H1 (cell line): ENCODE results near the gene TUBGCP2. TPM values are rescaled to one million over a fixed set of nuclear protein-coding genes. Genes with fewer than 3 reads are reported as not detected.

Experiments
- CTCF ChIA-PET: fragments of 300-600 bp; sonication (Branson Sonifier 250); formaldehyde crosslinking; loops from one replicate; lab custom pipeline; 2021; ENCODE audit not compliant: partially characterized antibody; lab: Charles Lee
- POLR2A ChIA-PET: fragments of 300-600 bp; sonication (Branson Sonifier 250); formaldehyde crosslinking; loops from one replicate; lab custom pipeline; 2021; ENCODE audit warnings: inconsistent platforms; ENCODE audit not compliant: partially characterized antibody; lab: Charles Lee
- DNase-seq, 2 experiments: peaks; one replicate each; pipeline versions ENCODE4 v3.0.0 to v3.0.0-alpha.2; 2010 to 2022; ENCODE audit warnings: low spot score in 2 of 2, low read depth in 1 of 2, mixed read lengths in 1 of 2
- FAIRE-seq: peaks from 2 replicates; lab custom pipeline; 2011; peaks lifted over from hg19 to GRCh38; lab: Jason Lieb, UNC
- H2AFZ ChIP-seq: 2 replicates; pipeline ENCODE4 v1.8.1; 2012; ENCODE audit warnings: low read length, inconsistent platforms
- H2AK5ac ChIP-seq: 2 replicates; pipeline ENCODE4 v1.6.1; 2013; ENCODE audit warnings: low read depth, low read length
- H2BK120ac ChIP-seq: replicated peaks from 2 replicates; pipeline ENCODE3; 2013; ENCODE audit warnings: low read depth, low read length, inconsistent platforms
- H2BK12ac ChIP-seq: 2 replicates; pipeline ENCODE4 v1.6.1; 2013; ENCODE audit warnings: low read depth, low read length
- H2BK15ac ChIP-seq: 2 replicates; pipeline ENCODE4 v1.6.1; 2013; ENCODE audit warnings: low read length
- H2BK20ac ChIP-seq: 2 replicates; pipeline ENCODE4 v1.6.1; 2013; ENCODE audit warnings: low read length
- H2BK5ac ChIP-seq: 2 replicates; pipeline ENCODE4 v1.6.1; 2013; ENCODE audit warnings: low read depth, low read length
- H3K14ac ChIP-seq: 2 replicates; pipeline ENCODE4 v1.6.1; 2013; ENCODE audit warnings: inconsistent platforms; ENCODE audit not compliant: insufficient read length
- H3K18ac ChIP-seq: 2 replicates; pipeline ENCODE4 v1.6.1; 2013; ENCODE audit warnings: low read length; ENCODE audit errors: extremely low read depth
- H3K23ac ChIP-seq: 2 replicates; pipeline ENCODE4 v1.6.1; 2013; ENCODE audit warnings: inconsistent platforms; ENCODE audit not compliant: insufficient read length
- H3K23me2 ChIP-seq: 2 replicates; pipeline ENCODE4 v1.6.1; 2013; ENCODE audit warnings: low read depth, low read length
- H3K27ac ChIP-seq: 2 replicates; pipeline ENCODE4 v1.6.1; 2011; ENCODE audit warnings: low read depth, low read length, inconsistent platforms
- H3K27me3 ChIP-seq, 4 experiments: replicated peaks in 1 of 4; 1 replicate in 1 of 4; 2 replicates in 3 of 4; pipeline versions ENCODE4 v1.6.1 to v1.8.1; 2011 to 2013; ENCODE audit warnings: low read length in 3 of 4, mild to moderate bottlenecking in 3 of 4, inconsistent platforms in 2 of 4, mixed read lengths in 2 of 4, moderate library complexity in 1 of 4; ENCODE audit not compliant: control insufficient read depth in 3 of 4, insufficient read depth in 3 of 4; ENCODE audit errors: extremely low read depth in 1 of 4
- H3K36me3 ChIP-seq, 4 experiments: 2 replicates each; pipeline versions ENCODE4 v1.6.1 to v1.8.1; 2011 to 2013; ENCODE audit warnings: mild to moderate bottlenecking in 4 of 4, low read length in 3 of 4, moderate library complexity in 2 of 4, control low read depth in 1 of 4, inconsistent platforms in 1 of 4; ENCODE audit not compliant: insufficient read depth in 4 of 4, control insufficient read depth in 2 of 4
- H3K4ac ChIP-seq: replicated peaks from 2 replicates; pipeline ENCODE3; 2013; ENCODE audit warnings: low read length, low read depth, mixed read lengths, inconsistent platforms; ENCODE audit not compliant: insufficient read length
- H3K4me1 ChIP-seq, 4 experiments: replicated peaks in 1 of 4; 1 replicate in 1 of 4; 2 replicates in 3 of 4; pipeline versions ENCODE4 v1.6.1 to v1.8.1; 2011 to 2013; ENCODE audit warnings: low read length in 3 of 4, inconsistent platforms in 2 of 4, mixed read lengths in 1 of 4; ENCODE audit not compliant: insufficient read depth in 4 of 4, control insufficient read depth in 3 of 4
- H3K4me2 ChIP-seq, 2 experiments: 2 replicates each; pipeline versions ENCODE4 v1.6.1 to v1.8.1; 2011 to 2013; ENCODE audit warnings: low read depth in 2 of 2, low read length in 2 of 2, control low read depth in 1 of 2, inconsistent platforms in 1 of 2, mild to moderate bottlenecking in 1 of 2; ENCODE audit not compliant: insufficient read depth in 1 of 2
- H3K4me3 ChIP-seq, 4 experiments: fragments of 200-600, 300-600 bp in 1 of 4; sonication (generic), shearing (Covaris generic), sonication (Bioruptor Twin) in 1 of 4; 2 replicates each; pipeline versions ENCODE4 v1.5.1 to v1.8.1; 2011 to 2016; ENCODE audit warnings: low read length in 4 of 4, low read depth in 3 of 4, control low read depth in 2 of 4, inconsistent platforms in 2 of 4, mild to moderate bottlenecking in 2 of 4, mixed read lengths in 1 of 4, moderate library complexity in 1 of 4; ENCODE audit not compliant: insufficient read depth in 2 of 4; ENCODE audit errors: extremely low read depth in 1 of 4
- H3K56ac ChIP-seq: replicated peaks from 2 replicates; pipeline ENCODE3; 2013; ENCODE audit warnings: low read depth, mild to moderate bottlenecking, mixed read lengths, low read length, inconsistent platforms; ENCODE audit not compliant: insufficient read length
- H3K79me1 ChIP-seq: 2 replicates; pipeline ENCODE4 v1.6.1; 2013; ENCODE audit warnings: low read depth, low read length, control low read depth
- H3K79me2 ChIP-seq, 2 experiments: 2 replicates each; pipeline versions ENCODE4 v1.6.1 to v1.8.1; 2012 to 2013; ENCODE audit warnings: low read length in 2 of 2, mild to moderate bottlenecking in 2 of 2, inconsistent platforms in 1 of 2; ENCODE audit not compliant: insufficient read depth in 2 of 2, control insufficient read depth in 1 of 2
- H3K9ac ChIP-seq, 4 experiments: replicated peaks in 1 of 4; 1 replicate in 1 of 4; 2 replicates in 3 of 4; pipeline versions ENCODE4 v1.6.1 to v1.8.1; 2011 to 2013; ENCODE audit warnings: low read depth in 3 of 4, low read length in 3 of 4, control low read depth in 2 of 4, mild to moderate bottlenecking in 2 of 4, moderate library complexity in 2 of 4, inconsistent platforms in 1 of 4; ENCODE audit errors: extremely low read depth in 1 of 4
- H3K9me3 ChIP-seq, 2 experiments: 2 replicates each; pipeline versions ENCODE4 v1.6.1 to v1.8.1; 2012 to 2013; ENCODE audit warnings: mild to moderate bottlenecking in 2 of 2, moderate library complexity in 2 of 2, control low read depth in 1 of 2, inconsistent platforms in 1 of 2, low read depth in 1 of 2, low read length in 1 of 2, mixed read lengths in 1 of 2; ENCODE audit not compliant: insufficient read depth in 2 of 2
- H4K20me1 ChIP-seq, 2 experiments: replicated peaks in 1 of 2; 2 replicates each; pipeline versions ENCODE3 to v1.8.1; 2011 to 2013; ENCODE audit warnings: inconsistent platforms in 2 of 2, low read length in 2 of 2, mild to moderate bottlenecking in 1 of 2; ENCODE audit not compliant: insufficient read depth in 2 of 2, control insufficient read depth in 1 of 2
- H4K5ac ChIP-seq: 2 replicates; pipeline ENCODE4 v1.6.1; 2013; ENCODE audit warnings: low read length, low read depth, mixed read lengths, inconsistent platforms; ENCODE audit not compliant: insufficient read length
- H4K8ac ChIP-seq: 2 replicates; pipeline ENCODE4 v1.8.0; 2013; ENCODE audit warnings: mild to moderate bottlenecking, moderate library complexity, low read length, inconsistent platforms; ENCODE audit not compliant: insufficient read depth; ENCODE audit errors: extremely low read depth
- H4K91ac ChIP-seq: replicated peaks from 2 replicates; pipeline ENCODE3; 2013; ENCODE audit warnings: low read length, mixed read lengths, inconsistent platforms; ENCODE audit not compliant: insufficient read length
- CBX5 ChIP-seq: fragments of 300-800, 300-1000 bp; sonication (generic); IDR thresholded peaks from 2 replicates; pipeline ENCODE4 v1.7.1; 2016; ENCODE audit warnings: antibody characterized with exemption, low read length, low read depth
- CTBP2 ChIP-seq: IDR thresholded peaks from 2 replicates; pipeline ENCODE4 v1.7.0; 2011; ENCODE audit warnings: borderline replicate concordance, mild to moderate bottlenecking, moderate library complexity, mixed read lengths, low read length; ENCODE audit not compliant: insufficient read depth, insufficient read length
- EZH2 ChIP-seq: fragments of 200-600 bp; sonication (generic); IDR thresholded peaks from 2 replicates; pipeline ENCODE4 v1.7.1; 2012; ENCODE audit warnings: low read depth, mild to moderate bottlenecking, moderate library complexity, low read length, inconsistent platforms; ENCODE audit not compliant: severe bottlenecking
- SP1 ChIP-seq: IDR thresholded peaks from 2 replicates; pipeline ENCODE4 v1.6.1; 2011; ENCODE audit warnings: low read depth, low read length
- WGBS, 2 experiments: shearing (Covaris generic) in 1 of 2; methylation state at CpG; one replicate each; pipeline versions ENCODE4 v1.1.6 to v1.1.7; 2013 to 2015; ENCODE audit warnings: low lambda C conversion rate in 2 of 2, mixed read lengths in 2 of 2, inconsistent platforms in 1 of 2, low coverage in 1 of 2, missing lambda C conversion rate in 1 of 2; ENCODE audit not compliant: insufficient replicate concordance in 2 of 2, insufficient coverage in 1 of 2, insufficient read length in 1 of 2; ENCODE audit errors: extremely low coverage in 1 of 2, missing lambda C conversion rate in 1 of 2; 5-methylcytosine and 5-hydroxymethylcytosine counted together
- polyA plus RNA-seq, 7 experiments: library from polyadenylated mRNA; depleted of rRNA in 3 of 7; stranded (reverse) in 5 of 7; unstranded in 2 of 7; fragments of >200 nt in 5 of 7; fragments of 200-250 nt in 2 of 7; gene quantifications; 1 replicate in 5 of 7; 2 replicates in 1 of 7; 4 replicates in 1 of 7; pipeline versions ENCODE4 v1.2.1 to v1.2.3, GENCODE V29; 2011 to 2013; ENCODE audit warnings: missing spikeins in 2 of 7, mixed read lengths in 2 of 7
- total RNA-seq: library from RNA; stranded (reverse); fragmentation: NEBNext Ultra II Directional; extraction: Animal tissue kit (Norgen Biotek cat#: 25700); gene quantifications from 2 replicates; pipeline ENCODE4 v1.2.1, GENCODE V29; 2021

TUBGCP2 gene
- total and polyA plus RNA-seq, 2 of the 8 experiments (the other 6 are each of a cell fraction or from before 2014, with no cell fraction given) = 34.9 to 51.9 TPM

GRCh38 chr10:133327651-133328357, 19.1 kb upstream of the TUBGCP2 start:
- H4K5ac ChIP-seq = no peak overlapping the region
- ChIA-PET CTCF (interaction anchor here (0.5 to 5.3 kb wide), 9 partner anchors 9 to 195 kb away, joined by 3 to 57 read pairs (median 15); partner anchors contain the start of gene CALY), POLR2A (interaction anchor here (1.0 to 4.3 kb wide), 5 partner anchors 14 to 33 kb away, joined by 3 to 24 read pairs (median 8); partner anchors contain the start of genes FUOM and PRAP1)
- peaks cover 0 to 27% (median 6%) of the 10 kb centered on the region in 4 experiments; a peak in 6 of 7 replicates for H3K4me1 ChIP-seq
- peak overlapping the region; percentile 94; the same call in 1 of the 2 replicates for H2BK12ac ChIP-seq
- 78% methylated on average over 12 of the region's 12 CpGs; no CpG with 5 or more reads in 1 of the 2 experiments for WGBS, 2 experiments
- peaks cover 17 to 67% (median 55%) of the 10 kb centered on the region in 4 experiments for H3K27me3 ChIP-seq
- no peak overlapping the region for H2AFZ ChIP-seq
- no peak overlapping the region; the same call in 1 of the 2 replicates for H4K8ac ChIP-seq
- 0 out of 2 replicates have a peak overlapping the region, but pooled peaks have one; percentile 48 for H2BK20ac ChIP-seq
- H4K20me1 ChIP-seq = peaks cover 0 to 2% of the 10 kb centered on the region in 2 experiments
- H3K79me1 ChIP-seq = no peaks in the 10 kb centered on the region
- no peak overlapping the region for H3K14ac ChIP-seq
- FAIRE-seq (no peak), DNase-seq (no peak)
- no peak overlapping the region for H3K56ac ChIP-seq
- H2BK15ac ChIP-seq = 0 out of 2 replicates have a peak overlapping the region, but pooled peaks have one; percentile 92
- no peak overlapping the region for H3K4ac ChIP-seq
- H3K27ac ChIP-seq = no peak overlapping the region
- H2AK5ac ChIP-seq = no peak overlapping the region
- no peak overlapping the region for H3K18ac ChIP-seq
- no peak overlapping the region for H3K4me3 ChIP-seq
- H3K23ac ChIP-seq = no peak overlapping the region
- H3K9ac ChIP-seq = no peak overlapping the region
- H2BK120ac ChIP-seq = no peak overlapping the region
- TF ChIP-seq SP1 (no peak), CTBP2 (no peak), CBX5 (no peak), EZH2 (peak; percentile 28)
- H3K9me3 ChIP-seq = peaks cover 0 to 2% of the 10 kb centered on the region in 2 experiments; a peak in 1 of 4 replicates
- no peak overlapping the region for H3K4me2 ChIP-seq
- H3K79me2 ChIP-seq = no peaks in the 10 kb centered on the region
- peak overlapping the region; percentile 27; the same call in 1 of the 2 replicates for H2BK5ac ChIP-seq
- peaks cover 6% of the 10 kb centered on the region; the same call in 1 of the 2 replicates for H3K23me2 ChIP-seq
- H3K36me3 ChIP-seq = no peaks in the 10 kb centered on the region
- H4K91ac ChIP-seq = no peak overlapping the region
